ENCODE data around the gene STARD9. TPM values are rescaled to one million over a fixed set of nuclear protein-coding genes. Genes with fewer than 3 reads are reported as not detected.

Gene STARD9
- total and polyA plus RNA-seq, 2 of the 13 experiments (the other 11 are each of a cell fraction or from before 2014, with no cell fraction given) = 5.3 to 7.5 TPM

DNA sequence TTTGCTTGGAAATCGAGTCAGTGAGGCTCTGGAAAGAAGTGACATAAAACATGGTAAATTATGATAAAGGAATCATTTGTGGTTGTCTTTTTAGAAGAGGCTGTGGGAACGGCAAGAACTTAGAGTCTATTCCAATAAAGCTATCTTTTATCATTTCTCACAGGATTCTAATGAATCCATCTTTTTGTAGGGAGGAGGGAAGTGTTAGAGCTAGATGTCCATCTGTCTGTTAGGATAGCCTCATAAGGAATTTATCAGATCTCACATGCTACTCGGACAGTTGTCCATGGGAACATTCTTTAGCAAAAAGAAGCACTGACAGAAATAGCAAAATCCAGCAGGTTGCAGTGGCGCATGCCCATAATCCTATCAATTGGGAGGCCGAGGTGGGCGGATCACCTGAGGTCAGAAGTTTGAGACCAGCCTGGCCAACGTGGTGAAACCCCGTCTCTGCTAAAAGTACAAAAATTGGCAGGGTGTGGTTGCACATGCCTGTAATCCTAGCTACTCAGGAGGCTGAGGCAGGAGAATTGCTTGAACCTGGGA lies 37.0 kb downstream of the STARD9 start:
- CTCF ChIA-PET (ENCODE audit: low intra/inter-chr PET ratio, low total read pairs) = no interaction called here

More for the DNA sequence above, 37.0 kb downstream of the STARD9 start:
- ATAC-seq (no peak), FAIRE-seq (no peak), DNase-seq (ENCODE audit: low spot score) (no peak)
- 92% methylated on average over 8 of the region's 8 CpGs for WGBS (ENCODE audit: low lambda C conversion rate)
- Histone ChIP-seq H3K36me3 (replicated peaks in 1 of 2; ENCODE audit: control insufficient read depth in 1 of 2, insufficient read depth in 2 of 2, low read length in 2 of 2) (peaks cover 0 to under 1% of the 10 kb centered on the region in 2 experiments; a peak in 2 of 5 replicates), H3K9me3 (ENCODE audit: low read length) (no peaks in the 10 kb centered on the region), H3K9ac (ENCODE audit: insufficient read depth, low read depth, low read length) (no peak overlapping the region), H3K79me2 (ENCODE audit: insufficient read depth, low read length) (no peaks in the 10 kb centered on the region), H2AFZ (ENCODE audit: low read length) (no peak overlapping the region), H3K4me2 (ENCODE audit: low read depth, low read length) (no peak overlapping the region), H3K4me1 (ENCODE audit: insufficient read depth, low read length) (no peaks in the 10 kb centered on the region), H4K20me1 (ENCODE audit: insufficient read depth, low read length) (no peaks in the 10 kb centered on the region), H3K27ac (ENCODE audit: extremely low read length, insufficient read depth, low read length) (no peak overlapping the region), H3K27me3 (ENCODE audit: control insufficient read depth in 1 of 2, insufficient read depth in 2 of 2, low read length in 2 of 2) (no peaks in the 10 kb centered on the region), H3K4me3 (replicated peaks in 1 of 3; ENCODE audit: insufficient read depth in 1 of 3, low read depth in 2 of 3, low read length in 3 of 3) (no peak overlapping the region)
- intact Hi-C loops (cut with micrococcal nuclease; ENCODE audit: unreplicated experiment) (loop anchor here (5.0 kb wide), 1 partner anchor 660 kb away; no protein-coding TSS in a partner anchor), in situ Hi-C loops (cut with HindIII; ENCODE audit: extremely low pct_ligation_motif_present, low pct_unique_long_range_greater_than_20kb) (no loop called here)
- no TSS peak for BruUV-seq (replicated peaks)
- TF ChIP-seq, protein P1, sequence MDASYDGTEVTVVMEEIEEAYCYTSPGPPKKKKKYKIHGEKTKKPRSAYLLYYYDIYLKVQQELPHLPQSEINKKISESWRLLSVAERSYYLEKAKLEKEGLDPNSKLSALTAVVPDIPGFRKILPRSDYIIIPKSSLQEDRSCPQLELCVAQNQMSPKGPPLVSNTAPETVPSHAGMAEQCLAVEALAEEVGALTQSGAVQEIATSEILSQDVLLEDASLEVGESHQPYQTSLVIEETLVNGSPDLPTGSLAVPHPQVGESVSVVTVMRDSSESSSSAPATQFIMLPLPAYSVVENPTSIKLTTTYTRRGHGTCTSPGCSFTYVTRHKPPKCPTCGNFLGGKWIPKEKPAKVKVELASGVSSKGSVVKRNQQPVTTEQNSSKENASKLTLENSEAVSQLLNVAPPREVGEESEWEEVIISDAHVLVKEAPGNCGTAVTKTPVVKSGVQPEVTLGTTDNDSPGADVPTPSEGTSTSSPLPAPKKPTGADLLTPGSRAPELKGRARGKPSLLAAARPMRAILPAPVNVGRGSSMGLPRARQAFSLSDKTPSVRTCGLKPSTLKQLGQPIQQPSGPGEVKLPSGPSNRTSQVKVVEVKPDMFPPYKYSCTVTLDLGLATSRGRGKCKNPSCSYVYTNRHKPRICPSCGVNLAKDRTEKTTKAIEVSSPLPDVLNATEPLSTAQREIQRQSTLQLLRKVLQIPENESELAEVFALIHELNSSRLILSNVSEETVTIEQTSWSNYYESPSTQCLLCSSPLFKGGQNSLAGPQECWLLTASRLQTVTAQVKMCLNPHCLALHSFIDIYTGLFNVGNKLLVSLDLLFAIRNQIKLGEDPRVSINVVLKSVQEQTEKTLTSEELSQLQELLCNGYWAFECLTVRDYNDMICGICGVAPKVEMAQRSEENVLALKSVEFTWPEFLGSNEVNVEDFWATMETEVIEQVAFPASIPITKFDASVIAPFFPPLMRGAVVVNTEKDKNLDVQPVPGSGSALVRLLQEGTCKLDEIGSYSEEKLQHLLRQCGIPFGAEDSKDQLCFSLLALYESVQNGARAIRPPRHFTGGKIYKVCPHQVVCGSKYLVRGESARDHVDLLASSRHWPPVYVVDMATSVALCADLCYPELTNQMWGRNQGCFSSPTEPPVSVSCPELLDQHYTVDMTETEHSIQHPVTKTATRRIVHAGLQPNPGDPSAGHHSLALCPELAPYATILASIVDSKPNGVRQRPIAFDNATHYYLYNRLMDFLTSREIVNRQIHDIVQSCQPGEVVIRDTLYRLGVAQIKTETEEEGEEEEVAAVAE (CRISPR knock-in tag; IDR thresholded peaks at IDR 0.05; ENCODE audit: borderline replicate concordance) = no peak
- TF ChIP-seq ZNF605 (CRISPR knock-in tag; IDR thresholded peaks at IDR 0.05) = no peak
- TF ChIP-seq, protein P2, sequence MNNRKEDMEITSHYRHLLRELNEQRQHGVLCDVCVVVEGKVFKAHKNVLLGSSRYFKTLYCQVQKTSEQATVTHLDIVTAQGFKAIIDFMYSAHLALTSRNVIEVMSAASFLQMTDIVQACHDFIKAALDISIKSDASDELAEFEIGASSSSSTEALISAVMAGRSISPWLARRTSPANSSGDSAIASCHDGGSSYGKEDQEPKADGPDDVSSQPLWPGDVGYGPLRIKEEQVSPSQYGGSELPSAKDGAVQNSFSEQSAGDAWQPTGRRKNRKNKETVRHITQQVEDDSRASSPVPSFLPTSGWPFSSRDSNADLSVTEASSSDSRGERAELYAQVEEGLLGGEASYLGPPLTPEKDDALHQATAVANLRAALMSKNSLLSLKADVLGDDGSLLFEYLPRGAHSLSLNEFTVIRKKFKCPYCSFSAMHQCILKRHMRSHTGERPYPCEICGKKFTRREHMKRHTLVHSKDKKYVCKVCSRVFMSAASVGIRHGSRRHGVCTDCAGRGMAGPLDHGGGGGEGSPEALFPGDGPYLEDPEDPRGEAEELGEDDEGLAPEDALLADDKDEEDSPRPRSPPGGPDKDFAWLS (CRISPR knock-in tag; IDR thresholded peaks at IDR 0.05; ENCODE audit: borderline replicate concordance) = no peak
- TF ChIP-seq, protein P3, sequence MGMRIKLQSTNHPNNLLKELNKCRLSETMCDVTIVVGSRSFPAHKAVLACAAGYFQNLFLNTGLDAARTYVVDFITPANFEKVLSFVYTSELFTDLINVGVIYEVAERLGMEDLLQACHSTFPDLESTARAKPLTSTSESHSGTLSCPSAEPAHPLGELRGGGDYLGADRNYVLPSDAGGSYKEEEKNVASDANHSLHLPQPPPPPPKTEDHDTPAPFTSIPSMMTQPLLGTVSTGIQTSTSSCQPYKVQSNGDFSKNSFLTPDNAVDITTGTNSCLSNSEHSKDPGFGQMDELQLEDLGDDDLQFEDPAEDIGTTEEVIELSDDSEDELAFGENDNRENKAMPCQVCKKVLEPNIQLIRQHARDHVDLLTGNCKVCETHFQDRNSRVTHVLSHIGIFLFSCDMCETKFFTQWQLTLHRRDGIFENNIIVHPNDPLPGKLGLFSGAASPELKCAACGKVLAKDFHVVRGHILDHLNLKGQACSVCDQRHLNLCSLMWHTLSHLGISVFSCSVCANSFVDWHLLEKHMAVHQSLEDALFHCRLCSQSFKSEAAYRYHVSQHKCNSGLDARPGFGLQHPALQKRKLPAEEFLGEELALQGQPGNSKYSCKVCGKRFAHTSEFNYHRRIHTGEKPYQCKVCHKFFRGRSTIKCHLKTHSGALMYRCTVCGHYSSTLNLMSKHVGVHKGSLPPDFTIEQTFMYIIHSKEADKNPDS (CRISPR knock-in tag; IDR thresholded peaks at IDR 0.05) = no peak
- no peak for TF ChIP-seq ZNF772 (CRISPR knock-in tag; IDR thresholded peaks at IDR 0.05)
- no peak for TF ChIP-seq ZNF768 (CRISPR knock-in tag; IDR thresholded peaks at IDR 0.05)
- POLR2A ChIA-PET = no interaction called here
